Activated CD8-positive, alpha-beta memory T cell treated with anti-CD3 and anti-CD28 coated beads for 48 hours (primary cell): Measurements from ENCODE around the gene ADPRHL1.
"Not testable (repeated sequence)": the region's sequence is repeated elsewhere in the genome, so short reads cannot be mapped to it uniquely, and the experiment has no call there.

Experiments
- DNase-seq, 3 experiments: peaks; one replicate each; pipeline ENCODE4 v3.0.0-alpha.2; 2020; ENCODE audit warnings: low read depth in 2 of 3, low spot score in 2 of 3

Gene ADPRHL1

GRCh38 chr13:113403255-113404104, 49.8 kb downstream of the ADPRHL1 start:
- DNase-seq, result no peak

- DNase-seq, result no peak
Observed at GRCh38 chr13:113402471-113403254, 50.6 kb downstream of the ADPRHL1 start.

GRCh38 chr13:113401452-113402415, 51.6 kb downstream of the ADPRHL1 start:
- DNase-seq, result no peak

GRCh38 chr13:113400621-113401451, 52.5 kb downstream of the ADPRHL1 start:
- DNase-seq, result no peak

- DNase-seq, result no peak
Observed at GRCh38 chr13:113399755-113400149, 53.5 kb downstream of the ADPRHL1 start.

- DNase-seq, result no peak
Observed at GRCh38 chr13:113398963-113399754, 54.1 kb downstream of the ADPRHL1 start.

GRCh38 chr13:113397608-113398425, 55.5 kb downstream of the ADPRHL1 start:
- no peak for DNase-seq

GRCh38 chr13:113394339-113394640, 59.0 kb downstream of the ADPRHL1 start:
- DNase-seq, result no peak

GRCh38 chr13:113393563-113394338, 59.5 kb downstream of the ADPRHL1 start:
- peak; percentile 65 to 80 (median 67) for DNase-seq

GRCh38 chr13:113393226-113393562, 60.1 kb downstream of the ADPRHL1 start:
- peak in 1 of 3 experiments; percentile 14 for DNase-seq

GRCh38 chr13:113390874-113391497, 62.3 kb downstream of the ADPRHL1 start:
- no peak for DNase-seq

- not testable (repeated sequence) for DNase-seq
Observed at GRCh38 chr13:113389586-113389985, 63.7 kb downstream of the ADPRHL1 start.

- no peak for DNase-seq
Observed at GRCh38 chr13:113387396-113387795, 65.9 kb downstream of the ADPRHL1 start.

GRCh38 chr13:113383089-113383488, 70.2 kb downstream of the ADPRHL1 start:
- DNase-seq, result no peak

GRCh38 chr13:113382542-113382941, 70.7 kb downstream of the ADPRHL1 start:
- not testable (repeated sequence) for DNase-seq

- no peak for DNase-seq
Observed at GRCh38 chr13:113378825-113379224, 74.5 kb downstream of the ADPRHL1 start.

- DNase-seq, result no peak
Observed at GRCh38 chr13:113374511-113375175, 78.6 kb downstream of the ADPRHL1 start.
